Activated CD8-positive, alpha-beta T cell treated with anti-CD3 and anti-CD28 coated beads for 36 hours (primary cell): ENCODE measurements around the gene HERC2. TPM values are rescaled to one million over a fixed set of nuclear protein-coding genes. Genes with fewer than 3 reads are reported as not detected.
A peak's percentile ranks its signal among the peaks of the same experiment; 100 is the strongest.

Experiments used
- ATAC-seq: fragments of 200-7000 bp; cut with Tn5 transposase; one replicate; pipeline ENCODE4 v1.10.0; 2021; ENCODE audit warnings: mild to moderate bottlenecking, moderate library complexity
- CTCF ChIA-PET: fragments of 350-600 bp; sonication (Branson Sonifier 250); formaldehyde crosslinking; loops from one replicate; lab custom pipeline; 2021; ENCODE audit warnings: antibody characterized with exemption; lab: Charles Lee
- POLR2A ChIA-PET: fragments of 350-600 bp; sonication (Branson Sonifier 250); formaldehyde crosslinking; loops from one replicate; lab custom pipeline; 2021; ENCODE audit warnings: antibody characterized with exemption; lab: Charles Lee
- DNase-seq: peaks from one replicate; pipeline ENCODE4 v3.0.0-alpha.2; 2020
- H3K27ac Mint-ChIP-seq: one replicate; pipeline ENCODE4 v1.8.0; 2021; ENCODE audit warnings: mild to moderate bottlenecking, mixed read lengths
- H3K27me3 Mint-ChIP-seq: one replicate; pipeline ENCODE4 v1.8.0; 2021; ENCODE audit warnings: mixed read lengths
- H3K36me3 Mint-ChIP-seq: one replicate; pipeline ENCODE4 v1.8.0; 2021; ENCODE audit warnings: low read depth, mixed read lengths
- H3K4me1 Mint-ChIP-seq: one replicate; pipeline ENCODE4 v1.8.0; 2021; ENCODE audit warnings: low read depth, mixed read lengths
- H3K4me3 Mint-ChIP-seq: one replicate; pipeline ENCODE4 v1.8.0; 2021; ENCODE audit warnings: mild to moderate bottlenecking, moderate library complexity, mixed read lengths
- H3K9me3 Mint-ChIP-seq: one replicate; pipeline ENCODE4 v1.8.0; 2021; ENCODE audit warnings: mixed read lengths
- CTCF ChIP-seq: fragments of 200-600 bp; IDR thresholded peaks from one replicate; pipeline ENCODE4 v1.8.0; 2022; ENCODE audit warnings: antibody characterized with exemption, mild to moderate bottlenecking
- intact Hi-C: fragments of 100-400 bp; cut with micrococcal nuclease; formaldehyde crosslinking; loops from one replicate; pipeline ENCODE4 v1.10.0; 2022
- total RNA-seq, 2 experiments: library from RNA; stranded (reverse); gene quantifications; one replicate each; pipeline ENCODE4 v1.2.3, GENCODE V29; 2021

The HERC2 gene
- total RNA-seq, 2 experiments from 2014 or later, result 29.5 to 32.3 TPM

GRCh38 chr15:28098766-28099554 is 223.0 kb downstream of the HERC2 start, which contains the start of gene OCA2:
TSS of gene OCA2 (minus strand) at chr15:28099315. CDS start at chr15:28081874, 17,441 bp downstream.
- Mint-ChIP-seq H3K27me3 (peaks cover 57% of the 10 kb centered on the region), H3K36me3 (peaks cover 5% of the 10 kb centered on the region), H3K4me1 (peaks cover 21% of the 10 kb centered on the region), H3K27ac (no peak within 1 kb of the TSS), H3K9me3 (no peaks in the 10 kb centered on the region), H3K4me3 (peak within 1 kb of the TSS; percentile 21)
- DNase-seq (peak; percentile 58), ATAC-seq (peak; percentile 11)
- ChIA-PET CTCF (no interaction called here), POLR2A (interaction anchor here (0.8 kb wide), 1 partner anchor 9 kb away, joined by 4 read pairs; no protein-coding TSS in a partner anchor)
- TF ChIP-seq CTCF, result peak; percentile 24
- intact Hi-C loops, result no loop called here

- Mint-ChIP-seq H3K9me3 (no peaks in the 10 kb centered on the region), H3K36me3 (peaks cover 5% of the 10 kb centered on the region), H3K27ac (no peak overlapping the region), H3K4me3 (no peak overlapping the region), H3K4me1 (peaks cover 21% of the 10 kb centered on the region), H3K27me3 (peaks cover 63% of the 10 kb centered on the region)
- ChIA-PET CTCF (interaction anchor here (4.3 kb wide), 1 partner anchor 28 kb away, joined by 14 read pairs; no protein-coding TSS in a partner anchor), POLR2A (interaction anchor here (0.8 kb wide), 1 partner anchor 10 kb away, joined by 4 read pairs; no protein-coding TSS in a partner anchor)
- no peak for ATAC-seq
- no peak for TF ChIP-seq CTCF
- intact Hi-C loops, result no loop called here
- DNase-seq, result no peak
Observed at GRCh38 chr15:28098360-28098765, 223.6 kb downstream of the HERC2 start.

GRCh38 chr15:28097656-28098359 is 224.2 kb downstream of the HERC2 start:
- Mint-ChIP-seq H3K27ac (no peak overlapping the region), H3K27me3 (peaks cover 61% of the 10 kb centered on the region), H3K4me3 (peak overlapping the region; percentile 47), H3K4me1 (peaks cover 21% of the 10 kb centered on the region), H3K9me3 (no peaks in the 10 kb centered on the region), H3K36me3 (peaks cover 5% of the 10 kb centered on the region)
- POLR2A ChIA-PET, result no interaction called here
- intact Hi-C loops, result no loop called here
- CTCF ChIA-PET, result interaction anchor here (4.3 kb wide), 1 partner anchor 28 kb away, joined by 14 read pairs; no protein-coding TSS in a partner anchor
- DNase-seq (no peak), ATAC-seq (no peak)
- TF ChIP-seq CTCF, result no peak

GRCh38 chr15:28096670-28097431 is 225.1 kb downstream of the HERC2 start:
- ATAC-seq (no peak), DNase-seq (no peak)
- Mint-ChIP-seq H3K27ac (no peak overlapping the region), H3K27me3 (peaks cover 67% of the 10 kb centered on the region), H3K36me3 (peaks cover 7% of the 10 kb centered on the region), H3K4me1 (peaks cover 21% of the 10 kb centered on the region), H3K4me3 (peak overlapping the region; percentile 76), H3K9me3 (no peaks in the 10 kb centered on the region)
- intact Hi-C loops, result no loop called here
- POLR2A ChIA-PET, result no interaction called here
- no peak for TF ChIP-seq CTCF
- CTCF ChIA-PET, result interaction anchor here (4.3 kb wide), 1 partner anchor 29 kb away, joined by 14 read pairs; no protein-coding TSS in a partner anchor
